Fibroblast of the conjunctiva (primary cell): ENCODE results near the gene TMEM128.
"Not testable (repeated sequence)": the region's sequence is repeated elsewhere in the genome, so short reads cannot be mapped to it uniquely, and the experiment has no call there.

Source experiments
- DNase-seq: peaks from one replicate; pipeline ENCODE4 v3.0.0-alpha.2; 2010; ENCODE audit warnings: low read depth

Gene TMEM128

DNA sequence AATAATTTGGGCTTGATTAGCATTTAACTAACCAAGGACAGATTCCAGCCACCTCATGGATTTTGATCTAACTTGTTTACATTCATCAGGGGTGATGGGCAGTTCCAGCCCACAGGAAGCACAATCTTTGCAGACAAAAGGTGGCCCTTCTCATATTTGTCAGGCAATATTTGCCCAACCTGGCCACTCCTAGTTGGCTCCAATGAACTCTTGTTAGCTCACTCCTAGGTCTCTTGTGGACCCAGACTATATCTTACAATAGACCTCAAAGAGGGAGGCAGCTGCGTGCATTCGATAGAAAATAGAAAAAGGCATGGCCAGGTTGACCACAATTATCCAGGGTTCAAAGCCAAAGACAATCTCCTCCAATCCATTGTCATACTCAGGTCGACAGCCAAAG lies 59.5 kb downstream of the TMEM128 start:
- not testable (repeated sequence) for DNase-seq
